Left lung (tissue), 10 donors: ENCODE measurements around the gene C10orf90. TPM values are rescaled to one million over a fixed set of nuclear protein-coding genes. Genes with fewer than 3 reads are reported as not detected.

Experiments used
- ATAC-seq: fragments of 200-7000 bp; cut with Tn5 transposase; one replicate; pipeline ENCODE4 v1.9.1; 2020; ENCODE audit warnings: moderate library complexity
- DNase-seq, 4 donors: peaks; one replicate each; pipeline ENCODE4 v3.0.0-alpha.2; 2013 to 2020
- H3K27ac ChIP-seq, 2 donors: fragments of 200-600 bp; sonication (generic) in 1 of 2; one replicate each; pipeline versions ENCODE4 v1.5.0 to v1.8.0; 2020 to 2021
- H3K27me3 ChIP-seq, 2 donors: fragments of 200-600 bp; sonication (generic) in 1 of 2; one replicate each; pipeline versions ENCODE4 v1.5.0 to v1.8.0; 2020 to 2021
- H3K36me3 ChIP-seq, 2 donors: fragments of 200-600 bp; sonication (generic) in 1 of 2; one replicate each; pipeline versions ENCODE4 v1.5.0 to v1.8.0; 2020 to 2021
- H3K4me1 ChIP-seq, 2 donors: fragments of 200-600 bp; one replicate each; pipeline ENCODE4 v1.8.0; 2021
- H3K4me3 ChIP-seq, 2 donors: fragments of 200-600 bp; sonication (generic) in 1 of 2; one replicate each; pipeline versions ENCODE4 v1.5.0 to v1.8.0; 2020 to 2021; ENCODE audit warnings: mild to moderate bottlenecking in 1 of 2
- H3K9me3 ChIP-seq, 2 donors: fragments of 200-600 bp; sonication (generic) in 1 of 2; one replicate each; pipeline versions ENCODE4 v1.5.0 to v1.8.0; 2020 to 2021
- intact Hi-C, 2 donors: fragments of 100-400 bp; cut with DNase I; formaldehyde crosslinking; loops; one replicate each; pipeline versions ENCODE4 v1.11.2 to v1.14.2; 2022
- polyA plus RNA-seq, 6 donors: library from polyadenylated mRNA; unstranded; fragments of 120-200 nt; gene quantifications; one replicate each; pipeline ENCODE4 v1.2.1, GENCODE V29; 2013; ENCODE audit not compliant: insufficient read length in 6 of 6
- total RNA-seq, 2 donors: library from RNA; stranded (reverse); fragmentation: NEBNext Ultra II Directional; extraction: Animal tissue kit (Norgen Biotek cat#: 25700); gene quantifications; one replicate each; pipeline ENCODE4 v1.2.1, GENCODE V29; 2021
- TF ChIP-seq, protein P1 (sequence below), 2 donors: fragments of 200-600 bp; sonication (generic) in 1 of 2; IDR thresholded peaks; one replicate each; pipeline versions ENCODE4 v1.5.0 to v1.8.0; 2021; ENCODE audit warnings: antibody characterized with exemption in 2 of 2
- donor health status: DM: no; HTN: yes; CAD: no.
- donor health status: DM: no; HTN: no; CAD: no.

C10orf90 gene
- total and polyA plus RNA-seq, 8 donors: 12.6 to 29.8 (median 20.5) TPM; not detected in 2

DNA sequence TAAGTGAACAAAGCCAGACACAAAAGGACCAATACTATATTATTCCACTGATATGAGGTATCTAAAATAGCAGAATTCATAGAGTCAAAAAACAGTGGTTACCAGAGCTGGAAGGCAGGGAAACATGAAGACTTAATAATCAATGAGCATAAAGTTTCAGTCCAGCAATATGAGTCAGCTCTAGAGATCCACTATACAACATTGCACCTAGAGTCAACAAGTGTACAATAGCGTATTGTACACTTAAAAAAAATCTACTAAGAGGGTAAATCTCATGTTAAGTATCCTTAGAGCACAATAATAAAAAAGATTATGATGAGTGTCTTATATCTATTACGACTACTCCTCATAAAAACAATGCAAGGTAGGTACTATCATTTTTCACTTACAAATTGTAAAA is 36.1 kb downstream of the C10orf90 start:
- no peaks in the 10 kb centered on the region for H3K4me1 ChIP-seq
- TF ChIP-seq, protein P1, sequence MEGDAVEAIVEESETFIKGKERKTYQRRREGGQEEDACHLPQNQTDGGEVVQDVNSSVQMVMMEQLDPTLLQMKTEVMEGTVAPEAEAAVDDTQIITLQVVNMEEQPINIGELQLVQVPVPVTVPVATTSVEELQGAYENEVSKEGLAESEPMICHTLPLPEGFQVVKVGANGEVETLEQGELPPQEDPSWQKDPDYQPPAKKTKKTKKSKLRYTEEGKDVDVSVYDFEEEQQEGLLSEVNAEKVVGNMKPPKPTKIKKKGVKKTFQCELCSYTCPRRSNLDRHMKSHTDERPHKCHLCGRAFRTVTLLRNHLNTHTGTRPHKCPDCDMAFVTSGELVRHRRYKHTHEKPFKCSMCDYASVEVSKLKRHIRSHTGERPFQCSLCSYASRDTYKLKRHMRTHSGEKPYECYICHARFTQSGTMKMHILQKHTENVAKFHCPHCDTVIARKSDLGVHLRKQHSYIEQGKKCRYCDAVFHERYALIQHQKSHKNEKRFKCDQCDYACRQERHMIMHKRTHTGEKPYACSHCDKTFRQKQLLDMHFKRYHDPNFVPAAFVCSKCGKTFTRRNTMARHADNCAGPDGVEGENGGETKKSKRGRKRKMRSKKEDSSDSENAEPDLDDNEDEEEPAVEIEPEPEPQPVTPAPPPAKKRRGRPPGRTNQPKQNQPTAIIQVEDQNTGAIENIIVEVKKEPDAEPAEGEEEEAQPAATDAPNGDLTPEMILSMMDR (IDR thresholded peaks at IDR 0.05): no peak
- H3K27ac ChIP-seq: no peak overlapping the region
- DNase-seq: no peak
- intact Hi-C loops: no loop called here
- H3K9me3 ChIP-seq: no peaks in the 10 kb centered on the region
- H3K36me3 ChIP-seq: no peaks in the 10 kb centered on the region
- no peak overlapping the region for H3K4me3 ChIP-seq
- H3K27me3 ChIP-seq: no peaks in the 10 kb centered on the region
- ATAC-seq: no peak

DNA sequence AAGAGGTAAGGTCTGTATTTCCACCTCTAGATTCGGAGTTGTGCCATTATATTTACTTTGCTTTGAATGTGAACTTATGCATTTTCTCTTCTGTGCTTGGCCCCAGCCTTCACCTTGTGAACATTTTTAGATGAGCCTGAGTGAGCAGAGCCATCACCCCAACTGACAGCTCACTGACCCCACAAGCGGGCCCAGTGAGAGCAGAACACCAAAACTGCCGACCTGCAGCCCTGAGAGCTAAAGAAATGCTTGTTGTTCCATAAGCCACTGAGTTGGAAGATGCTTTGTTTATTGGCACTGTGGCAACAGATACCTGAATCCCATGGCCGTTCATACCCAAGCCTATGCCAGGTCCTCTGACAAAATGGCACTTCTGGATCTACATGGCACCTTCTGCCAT is 37.8 kb downstream of the C10orf90 start:
- H3K4me1 ChIP-seq: no peaks in the 10 kb centered on the region
- no peaks in the 10 kb centered on the region for H3K27me3 ChIP-seq
- no peaks in the 10 kb centered on the region for H3K36me3 ChIP-seq
- ATAC-seq (no peak), DNase-seq (no peak)
- H3K9me3 ChIP-seq: no peaks in the 10 kb centered on the region
- TF ChIP-seq, protein P1 (IDR thresholded peaks at IDR 0.05): no peak
- H3K4me3 ChIP-seq: no peak overlapping the region
- H3K27ac ChIP-seq: no peak overlapping the region
- intact Hi-C loops: no loop called here

DNA sequence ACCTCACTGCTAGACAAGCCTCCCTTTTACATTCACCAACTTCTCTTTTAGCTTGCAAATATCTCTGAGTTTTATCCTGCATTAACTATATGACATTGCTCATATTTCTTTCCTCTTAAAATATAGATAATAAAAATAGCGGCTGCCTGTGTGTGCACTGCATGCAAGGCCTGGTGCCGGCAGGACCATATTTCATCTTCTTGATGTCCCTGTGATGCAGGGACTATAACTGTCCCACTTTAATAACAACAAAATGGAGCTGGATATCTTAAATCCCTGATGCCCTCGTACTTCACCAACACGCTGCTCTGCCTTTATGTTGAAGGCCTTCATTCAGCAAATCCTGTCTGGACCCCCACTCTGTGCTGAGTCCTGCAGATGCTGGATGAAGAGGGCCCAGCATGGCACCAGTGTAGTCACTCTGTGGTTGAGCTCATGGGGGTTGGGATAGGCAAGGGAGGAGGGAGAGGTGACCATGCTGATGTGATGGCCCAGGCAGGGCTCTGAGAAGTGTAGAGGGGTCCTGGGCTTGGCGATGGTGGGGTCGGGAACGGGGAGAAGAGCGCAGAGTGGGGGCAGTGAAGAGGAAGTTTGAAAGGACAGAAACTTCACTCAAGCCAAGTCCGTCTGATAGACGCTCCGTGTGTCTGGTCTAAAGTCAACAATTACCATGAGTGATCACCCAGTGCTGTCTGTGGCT is 40.4 kb downstream of the C10orf90 start:
- Histone ChIP-seq H3K4me3 (no peak overlapping the region), H3K36me3 (no peaks in the 10 kb centered on the region), H3K4me1 (no peaks in the 10 kb centered on the region), H3K9me3 (no peaks in the 10 kb centered on the region), H3K27me3 (no peaks in the 10 kb centered on the region), H3K27ac (no peak overlapping the region)
- TF ChIP-seq, protein P1 (IDR thresholded peaks at IDR 0.05): no peak
- intact Hi-C loops: no loop called here
- DNase-seq: no peak
- ATAC-seq: no peak

DNA sequence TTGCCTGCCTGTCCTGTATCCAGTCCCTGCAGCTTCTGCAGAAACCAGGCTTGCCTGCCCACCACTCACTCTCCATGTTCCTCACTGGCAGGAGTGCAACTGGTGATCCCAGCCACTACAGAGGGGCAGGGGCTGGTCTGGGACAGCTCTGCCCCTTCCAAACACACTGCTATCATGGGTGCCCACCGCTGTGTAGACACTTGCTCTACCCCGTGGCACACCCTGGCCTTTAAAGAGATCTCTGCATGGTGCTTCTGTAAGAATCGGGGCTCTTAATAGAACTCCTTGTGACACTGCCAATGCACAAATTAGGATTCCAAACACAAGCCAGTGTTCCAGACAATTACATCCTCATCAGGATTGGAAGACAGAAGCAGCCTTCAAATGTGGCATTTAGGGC is 41.7 kb downstream of the C10orf90 start:
- TF ChIP-seq, protein P1 (IDR thresholded peaks at IDR 0.05): no peak
- no peaks in the 10 kb centered on the region for H3K36me3 ChIP-seq
- H3K9me3 ChIP-seq: no peaks in the 10 kb centered on the region
- ATAC-seq (no peak), DNase-seq (no peak)
- no peaks in the 10 kb centered on the region for H3K27me3 ChIP-seq
- no peak overlapping the region for H3K27ac ChIP-seq
- no peak overlapping the region for H3K4me3 ChIP-seq
- H3K4me1 ChIP-seq: no peaks in the 10 kb centered on the region
- intact Hi-C loops: no loop called here

DNA sequence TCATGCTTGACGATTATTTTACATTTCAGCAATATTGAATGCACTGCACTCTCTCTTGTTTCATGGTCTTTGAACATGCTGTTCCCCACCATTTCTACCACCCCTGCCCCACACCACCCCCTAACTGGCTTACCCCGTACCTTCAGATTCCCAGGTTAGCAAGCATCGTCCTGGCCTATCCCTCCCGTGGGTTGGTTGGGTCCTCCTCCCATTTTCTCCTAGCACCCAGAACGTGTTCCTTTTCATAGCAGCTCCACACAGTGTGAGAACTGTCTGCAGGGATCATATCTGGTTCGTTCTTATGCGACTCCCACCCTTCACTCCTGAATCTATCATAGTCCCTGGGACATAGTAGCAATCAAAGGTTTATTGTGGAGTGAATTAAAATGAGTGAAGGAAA is 48.6 kb downstream of the C10orf90 start:
- H3K9me3 ChIP-seq: no peaks in the 10 kb centered on the region
- intact Hi-C loops: no loop called here
- TF ChIP-seq, protein P1 (IDR thresholded peaks at IDR 0.05): no peak
- no peak for DNase-seq
- ATAC-seq: no peak
- no peak overlapping the region for H3K27ac ChIP-seq
- H3K27me3 ChIP-seq: peaks cover 0 to 9% of the 10 kb centered on the region in 2 donors
- no peaks in the 10 kb centered on the region for H3K36me3 ChIP-seq
- H3K4me1 ChIP-seq: no peaks in the 10 kb centered on the region
- no peak overlapping the region for H3K4me3 ChIP-seq
